IPS-NIHi7 (cell line): ENCODE data around the gene MLEC.
"Not testable (repeated sequence)": the region's sequence is repeated elsewhere in the genome, so short reads cannot be mapped to it uniquely, and the experiment has no call there.

Experiments
- DNase-seq: peaks from one replicate; pipeline ENCODE4 v3.0.0; 2012; ENCODE audit warnings: mixed read lengths; ENCODE audit errors: extremely low spot score

The MLEC gene

GRCh38 chr12:120662879-120663278 lies 24.1 kb upstream of the MLEC start:
- DNase-seq = no peak

- DNase-seq = no peak
These were observed 23.2 kb upstream of the MLEC start for GRCh38 chr12:120663741-120664140.

GRCh38 chr12:120666571-120667390 lies 20.2 kb upstream of the MLEC start:
- no peak for DNase-seq

- DNase-seq = peak; percentile 46
These were observed 18.7 kb upstream of the MLEC start for GRCh38 chr12:120668091-120668867.

GRCh38 chr12:120668868-120669840 lies 17.8 kb upstream of the MLEC start:
- DNase-seq = peak; percentile 43

- DNase-seq = not testable (repeated sequence)
These were observed 16.7 kb upstream of the MLEC start for GRCh38 chr12:120670237-120670636.

- no peak for DNase-seq
These were observed 16.3 kb upstream of the MLEC start for GRCh38 chr12:120670667-120671066.

- DNase-seq = no peak
These were observed 12.8 kb upstream of the MLEC start for GRCh38 chr12:120674097-120674636.

GRCh38 chr12:120677765-120678473 lies 9.0 kb upstream of the MLEC start:
- no peak for DNase-seq

- no peak for DNase-seq
These were observed 8.4 kb upstream of the MLEC start for GRCh38 chr12:120678572-120678971.

GRCh38 chr12:120680165-120680738 lies 6.7 kb upstream of the MLEC start:
- no peak for DNase-seq

- DNase-seq = no peak
These were observed 2.4 kb upstream of the MLEC start for GRCh38 chr12:120684523-120684932.

- no peak for DNase-seq
These were observed 1.4 kb upstream of the MLEC start for GRCh38 chr12:120685522-120685921.

- peak; percentile 98 for DNase-seq
These were observed 729 bp upstream of the MLEC start for GRCh38 chr12:120686151-120686689.

- DNase-seq = no peak
These were observed 785 bp downstream of the MLEC start for GRCh38 chr12:120687578-120688289.

- no peak for DNase-seq
These were observed 1.6 kb downstream of the MLEC start for GRCh38 chr12:120688527-120689071.

GRCh38 chr12:120689397-120690082 lies 2.6 kb downstream of the MLEC start:
- no peak for DNase-seq

- no peak for DNase-seq
These were observed 3.1 kb downstream of the MLEC start for GRCh38 chr12:120690083-120690450.

GRCh38 chr12:120690978-120691377 lies 4.0 kb downstream of the MLEC start:
- no peak for DNase-seq
